GM19240 (cell line): ENCODE measurements around the gene EYA4.
"Not testable (repeated sequence)": the region's sequence is repeated elsewhere in the genome, so short reads cannot be mapped to it uniquely, and the experiment has no call there.

ENCODE experiments used
- DNase-seq: peaks from one replicate; pipeline ENCODE4 v3.0.0; 2011; ENCODE audit warnings: low spot score; ENCODE audit not compliant: insufficient read length

EYA4 gene

DNA sequence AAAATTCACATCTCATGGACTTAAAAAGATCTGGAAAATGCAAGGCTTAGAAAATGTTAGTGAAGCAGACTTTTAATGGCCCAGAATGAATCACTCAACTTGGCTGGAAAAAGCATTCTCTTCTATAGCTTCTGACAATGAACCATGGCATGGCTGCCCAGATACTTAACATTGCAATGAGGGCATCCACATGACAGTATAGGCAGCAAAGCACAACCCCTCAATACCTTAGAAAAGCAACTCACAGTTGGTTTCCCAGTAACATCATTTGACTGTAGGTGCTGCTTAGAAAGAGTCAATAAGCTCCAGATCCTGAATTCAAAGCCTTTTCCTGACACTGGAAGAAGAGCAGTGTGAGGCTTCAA, 155.8 kb downstream of the EYA4 start:
- DNase-seq: no peak

DNA sequence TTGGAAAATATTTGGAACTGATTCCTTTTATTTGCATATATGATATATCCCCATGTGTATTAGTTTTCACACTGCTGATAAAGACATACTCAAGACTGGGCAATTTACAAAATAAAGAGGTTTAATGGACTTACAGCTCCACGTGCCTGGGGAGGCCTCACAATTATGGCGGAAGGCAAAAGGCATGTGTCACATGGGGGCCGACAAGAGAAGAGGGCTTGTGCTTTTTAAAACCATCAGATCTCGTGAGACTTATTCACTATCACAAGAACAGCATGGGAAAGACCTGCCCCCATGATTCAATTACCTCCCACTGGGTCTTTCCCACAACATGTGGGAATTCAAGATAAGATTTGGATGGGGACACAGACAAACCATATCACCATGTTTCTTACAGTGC, 156.4 kb downstream of the EYA4 start:
- DNase-seq: not testable (repeated sequence)

DNA sequence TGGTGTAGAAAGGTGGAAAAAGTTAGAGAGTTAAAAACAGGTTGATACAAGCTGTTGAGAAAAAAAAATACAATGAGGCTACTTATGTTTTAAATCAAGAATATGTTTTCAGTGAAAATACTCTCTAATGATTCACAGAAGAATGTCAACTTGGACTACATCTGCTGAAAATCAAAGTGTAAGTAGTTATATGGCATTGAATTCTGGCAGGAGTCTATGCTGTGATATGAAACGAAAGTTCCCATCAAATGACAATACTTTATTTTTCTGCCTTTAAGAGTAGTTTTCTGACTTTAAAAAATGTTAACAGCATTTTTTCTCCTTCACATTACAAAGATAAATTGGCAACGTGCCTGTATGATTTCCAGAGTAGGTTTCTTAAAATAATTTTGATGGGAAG, 158.3 kb downstream of the EYA4 start:
- no peak for DNase-seq

GRCh38 chr6:133404151-133404550, 163.0 kb downstream of the EYA4 start:
- no peak for DNase-seq

DNA sequence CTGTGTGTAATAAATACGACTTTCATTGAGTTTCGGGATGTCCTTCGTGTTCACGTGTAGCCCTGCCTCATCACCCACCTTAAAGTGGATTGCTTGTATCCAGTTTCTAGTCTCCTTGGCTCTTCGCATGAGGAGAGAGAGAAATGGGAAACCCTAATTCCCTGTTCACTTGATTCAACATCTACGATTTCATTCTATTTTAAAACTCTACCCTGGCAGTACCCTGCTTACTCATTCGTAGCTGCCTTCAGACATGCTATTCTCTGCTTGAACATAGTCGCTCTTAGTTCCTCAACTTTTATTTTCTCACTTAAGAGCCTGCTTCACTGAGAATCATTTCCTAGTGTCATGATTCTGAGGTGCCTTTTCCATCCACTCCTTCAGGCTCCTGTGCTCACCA, 163.6 kb downstream of the EYA4 start:
- DNase-seq: no peak

- no peak for DNase-seq
Observed at GRCh38 chr6:133407320-133408100, 166.4 kb downstream of the EYA4 start.

DNA sequence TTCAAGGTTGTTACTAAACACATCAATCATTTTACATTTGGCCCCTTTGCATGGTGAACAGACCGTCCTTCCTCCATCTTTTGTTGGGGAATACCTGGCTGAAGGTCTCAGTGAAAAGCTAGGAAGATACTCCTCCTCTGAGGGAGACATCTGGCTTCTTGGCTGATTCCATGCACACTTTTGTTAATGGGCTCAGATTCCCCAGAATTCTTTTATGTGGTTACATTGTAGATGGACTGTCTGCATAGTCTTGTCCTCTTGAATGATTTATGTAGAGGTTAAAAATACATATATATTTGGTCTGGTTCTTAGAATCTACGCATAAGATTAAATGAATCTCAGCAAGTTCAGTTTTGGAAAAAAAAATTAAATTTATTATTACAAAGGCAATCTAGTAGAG, 167.0 kb downstream of the EYA4 start:
- DNase-seq: no peak

DNA sequence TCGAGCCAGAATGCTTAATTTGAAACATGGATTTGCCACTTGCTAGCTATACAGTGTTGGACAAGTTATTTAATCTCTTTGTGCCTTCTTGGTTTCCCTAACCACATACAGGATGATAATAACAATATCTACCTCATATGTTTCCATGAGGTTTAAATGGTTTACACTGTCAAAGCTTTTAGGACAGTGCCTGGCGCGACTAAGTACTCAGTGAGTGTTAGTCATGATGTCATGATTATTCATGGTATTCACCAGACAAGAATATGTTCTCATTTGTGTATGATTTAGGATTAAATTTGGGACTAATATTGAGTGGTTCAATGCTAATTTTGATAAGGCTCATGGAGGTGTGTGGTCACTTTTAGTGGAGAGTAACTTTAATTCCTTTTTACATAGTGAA, 167.4 kb downstream of the EYA4 start:
- DNase-seq: no peak

DNA sequence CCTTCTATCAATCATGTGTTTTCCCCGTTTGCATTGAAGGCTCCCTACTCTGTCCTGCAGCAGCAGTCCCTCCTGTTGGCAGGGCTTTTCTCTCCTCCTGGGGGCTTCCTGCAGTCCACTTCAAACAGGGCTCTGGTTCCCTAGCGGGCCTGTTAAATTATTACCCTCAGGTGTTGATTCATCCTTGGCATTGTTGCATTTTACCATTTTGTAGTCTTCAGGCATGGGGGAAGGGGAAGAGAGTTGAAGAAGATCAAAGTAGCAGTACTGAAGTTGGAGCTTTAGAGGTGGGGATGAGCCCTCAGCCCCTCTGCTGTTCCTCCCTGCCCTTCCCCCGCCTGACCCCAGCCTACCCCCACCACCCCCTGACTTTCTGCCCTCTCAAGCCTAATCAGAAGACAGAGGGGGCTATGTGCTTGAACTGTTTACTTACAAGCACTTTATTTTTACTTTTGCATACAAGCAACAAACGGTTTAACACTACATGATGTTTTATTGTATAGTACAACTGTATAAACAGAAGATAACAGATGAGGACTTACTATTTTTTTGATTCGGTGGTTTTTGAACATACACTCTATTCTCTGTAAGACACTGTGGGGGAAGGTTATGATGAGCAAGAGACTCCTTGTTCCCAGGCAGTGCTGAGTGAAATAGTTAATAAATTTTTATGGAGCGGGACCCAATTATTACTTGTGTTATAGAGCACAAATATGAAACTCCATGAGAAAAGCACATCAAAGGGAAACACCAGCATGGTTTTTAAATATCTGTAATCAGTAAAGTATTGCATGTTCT, 169.7 kb downstream of the EYA4 start:
- DNase-seq: no peak

GRCh38 chr6:133411757-133412156, 170.6 kb downstream of the EYA4 start:
- DNase-seq: no peak

DNA sequence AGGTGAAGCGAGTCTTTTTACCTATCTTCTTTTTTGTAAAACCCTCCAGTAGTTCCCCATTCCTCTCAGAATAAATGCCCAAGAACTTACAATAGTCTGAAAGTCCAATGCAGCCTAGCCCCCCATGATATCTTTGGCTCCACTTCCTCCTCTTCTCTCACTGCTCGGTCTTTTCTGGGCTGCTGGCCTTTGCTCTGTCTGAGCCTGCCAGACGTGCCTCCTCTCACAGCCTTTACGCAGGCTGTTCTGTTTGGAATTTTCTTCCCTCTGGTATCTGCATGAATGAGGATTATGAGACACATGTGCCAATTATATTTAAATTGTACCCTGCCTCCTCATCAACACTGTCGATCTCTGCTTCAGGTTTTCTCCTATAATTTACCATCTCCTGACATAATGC, 174.1 kb downstream of the EYA4 start:
- DNase-seq: no peak

- no peak for DNase-seq
Observed at GRCh38 chr6:133418108-133418507, 177.0 kb downstream of the EYA4 start.

- DNase-seq: no peak
Observed at GRCh38 chr6:133423242-133423641, 182.1 kb downstream of the EYA4 start.

DNA sequence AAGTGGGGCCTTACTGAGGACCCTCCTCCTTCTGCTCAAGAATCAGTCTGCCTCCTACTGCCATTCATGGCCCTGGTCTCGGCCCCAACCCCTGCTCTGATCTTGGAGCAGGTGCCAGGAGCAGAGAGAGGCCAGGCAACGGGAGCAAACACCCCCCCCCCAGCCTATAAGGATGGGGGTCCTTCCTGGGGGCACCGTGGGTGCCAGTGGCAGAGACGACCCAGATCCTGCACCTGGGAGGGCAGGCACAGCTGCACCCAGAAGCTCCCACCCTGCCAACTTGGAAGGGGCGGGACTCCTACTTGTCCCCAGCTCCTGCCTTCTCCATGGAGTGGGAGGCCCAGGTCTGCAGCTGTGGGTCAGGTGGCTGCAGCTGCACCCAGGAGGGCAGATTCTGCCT, 183.2 kb downstream of the EYA4 start:
- no peak for DNase-seq

- DNase-seq: no peak
Observed at GRCh38 chr6:133426038-133426437, 184.9 kb downstream of the EYA4 start.

DNA sequence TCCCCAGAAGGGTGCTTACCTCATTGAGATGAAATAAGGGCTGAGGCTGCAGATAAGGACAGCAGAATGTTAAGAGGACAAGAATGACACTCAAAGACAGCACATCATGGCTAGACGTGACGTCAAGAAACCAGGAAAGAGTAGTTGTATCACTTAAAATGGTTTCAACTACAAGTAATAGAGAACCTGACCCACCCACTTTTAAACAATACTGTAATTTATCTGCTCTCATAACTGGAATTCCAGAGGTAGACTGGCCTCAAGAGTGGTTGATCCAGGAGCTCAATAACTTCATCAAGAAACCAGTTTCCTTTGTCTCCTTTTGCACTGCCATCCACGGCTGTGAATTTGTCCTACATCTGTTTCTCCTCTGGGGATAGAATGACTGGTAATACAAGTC, 187.1 kb downstream of the EYA4 start:
- DNase-seq: no peak

- DNase-seq: no peak
Observed at GRCh38 chr6:133430530-133430929, 189.4 kb downstream of the EYA4 start.

DNA sequence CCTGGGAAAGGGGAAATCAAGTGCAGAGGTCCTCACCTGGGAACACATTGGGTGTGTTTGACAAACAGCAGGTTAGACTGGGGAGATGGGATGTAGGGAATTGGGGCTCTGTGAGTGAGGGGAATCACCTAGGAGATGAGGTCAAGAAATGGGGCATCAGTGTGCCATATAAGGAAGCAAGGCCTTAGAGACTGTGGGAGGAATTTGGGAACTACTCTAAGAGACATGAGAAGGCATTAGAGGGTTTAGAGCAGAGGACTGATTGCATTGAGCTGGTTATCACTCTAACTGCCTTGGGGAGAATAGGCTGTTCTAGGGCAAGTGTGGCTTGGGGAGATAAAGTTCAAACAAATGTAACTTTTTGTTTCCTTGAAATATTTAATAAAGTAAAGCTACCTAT, 189.9 kb downstream of the EYA4 start:
- no peak for DNase-seq

DNA sequence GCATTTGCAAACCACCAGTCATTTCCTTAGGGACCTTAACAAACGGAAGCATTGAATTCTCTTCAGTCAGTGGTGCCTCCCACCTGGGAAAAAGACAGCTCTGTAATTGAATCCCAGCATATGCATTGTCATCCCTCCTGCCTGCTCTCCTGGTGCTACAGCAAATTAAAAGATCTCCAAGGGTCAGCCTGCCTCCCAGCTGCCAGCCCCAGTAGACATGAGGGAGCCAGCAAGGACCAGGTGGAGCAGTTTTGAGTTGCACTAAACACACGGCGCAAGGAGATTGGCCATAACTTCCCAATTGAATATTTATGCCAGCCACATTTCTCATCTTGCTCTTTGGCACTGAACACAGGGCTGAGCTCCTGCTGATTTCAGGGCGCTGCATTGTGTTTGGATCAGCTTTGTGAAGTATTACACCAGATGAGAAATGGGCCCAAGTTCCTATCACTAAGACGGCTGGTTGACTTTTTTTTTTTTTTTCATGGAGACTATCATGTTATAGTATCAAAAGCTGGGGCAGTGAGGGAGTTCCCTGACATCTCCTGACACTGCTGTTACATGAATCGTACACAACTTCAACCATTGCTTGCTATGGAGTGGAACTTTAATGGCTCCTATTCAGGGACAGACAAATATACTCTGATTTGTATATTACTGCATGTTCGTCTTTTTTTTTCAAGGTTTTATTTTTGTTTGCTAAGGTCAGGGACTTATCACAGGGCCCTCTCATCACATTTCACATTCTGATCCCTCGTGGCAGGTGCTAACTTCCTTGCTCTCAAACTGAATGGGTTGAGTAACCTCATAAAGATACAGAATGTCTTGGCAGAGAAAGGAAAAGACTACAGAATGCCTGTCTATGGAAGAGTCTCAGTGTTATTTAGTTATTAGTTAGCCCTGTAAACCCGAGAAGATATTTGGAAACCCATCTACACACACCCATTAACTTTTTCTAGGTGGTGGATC, 191.1 kb downstream of the EYA4 start:
- no peak for DNase-seq

GRCh38 chr6:133435065-133435728, 194.0 kb downstream of the EYA4 start:
- DNase-seq: no peak

DNA sequence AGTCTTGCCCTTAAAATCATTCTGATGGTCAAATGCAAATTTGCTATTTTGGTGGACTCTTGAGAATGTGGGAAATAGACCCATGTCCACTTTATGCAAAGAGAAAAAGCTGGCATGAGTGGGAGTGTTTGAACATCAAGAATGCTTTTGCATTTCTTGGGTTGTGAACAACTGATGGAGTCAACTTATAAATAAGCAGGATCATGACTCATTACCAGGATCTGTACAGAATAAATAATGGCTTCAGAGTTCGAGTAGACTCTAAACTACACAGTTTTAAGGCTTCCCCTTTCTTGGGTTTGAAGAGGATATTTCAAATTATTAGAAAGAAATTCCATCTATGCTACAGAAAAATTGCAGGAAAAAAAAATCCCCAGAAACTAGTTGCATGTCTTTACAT, 195.5 kb downstream of the EYA4 start:
- DNase-seq: no peak
